HG02798 (cell line): Measurements from ENCODE around the gene CREBBP.

Source experiments
- ATAC-seq: cut with Tn5 transposase; IDR thresholded peaks from one replicate; pipeline ENCODE4 v1.9.1; 2021; ENCODE audit warnings: mild to moderate bottlenecking; ENCODE audit not compliant: unreplicated experiment, poor library complexity

The CREBBP gene

DNA sequence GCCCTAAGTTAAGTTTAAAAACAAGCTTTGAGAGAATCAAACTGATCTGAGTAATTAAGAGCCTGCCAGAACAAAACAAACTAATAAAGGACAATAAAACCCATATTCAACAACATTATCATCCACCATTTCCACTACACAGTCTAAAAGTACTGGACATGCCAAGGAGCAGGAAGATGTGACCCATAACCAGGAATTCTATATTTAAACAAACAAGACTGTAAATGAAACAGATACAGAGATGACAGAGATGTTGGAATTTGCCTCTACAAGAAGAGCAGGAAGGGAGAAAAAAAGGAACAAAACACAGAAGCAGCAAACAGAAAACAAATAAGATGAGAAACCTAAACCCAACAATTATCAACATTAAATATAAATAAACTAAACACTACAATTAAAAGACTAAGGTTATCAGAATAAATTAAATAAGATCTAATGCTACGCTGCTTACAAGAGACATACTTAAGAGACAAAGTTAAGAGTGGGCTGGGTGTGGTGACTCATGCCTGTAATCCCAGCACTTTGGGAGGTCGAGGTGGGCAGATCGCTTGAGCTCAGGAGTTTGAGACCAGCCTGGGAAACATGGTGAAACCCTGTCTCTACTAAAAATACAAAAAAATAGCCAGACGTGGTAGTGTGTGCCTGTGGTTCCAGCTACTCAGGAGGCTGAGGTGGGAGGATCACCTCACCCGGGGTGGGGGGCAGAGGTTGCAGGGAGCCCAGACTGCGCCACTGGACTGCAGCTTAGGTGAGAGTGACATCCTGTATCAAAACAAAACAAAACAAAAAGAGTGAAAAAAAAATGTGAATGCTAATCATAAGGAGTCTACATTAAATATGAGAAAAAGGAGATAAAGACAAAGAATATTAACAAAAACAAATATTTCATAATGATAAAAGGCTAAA, 50.6 kb downstream of the CREBBP start:
- ATAC-seq = no peak

DNA sequence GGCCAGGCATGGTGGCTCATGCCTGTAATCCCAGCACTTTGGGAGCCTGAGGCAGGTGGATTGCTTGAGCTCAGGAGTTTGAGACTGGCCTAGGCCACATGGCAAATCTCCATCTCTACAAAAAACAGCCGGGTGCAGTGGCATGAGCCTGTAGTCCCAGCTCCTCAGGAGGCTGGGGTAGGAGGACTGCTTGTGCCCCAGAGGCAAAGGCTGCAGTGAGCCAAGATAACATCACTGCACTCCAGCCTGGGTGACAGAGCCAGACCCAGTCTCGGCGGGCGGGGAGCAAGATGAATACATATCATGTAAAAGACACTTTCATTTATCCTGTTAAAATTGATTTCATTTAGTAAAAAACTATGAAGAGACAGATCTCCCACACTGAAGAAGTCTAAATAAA, 54.6 kb downstream of the CREBBP start:
- no peak for ATAC-seq

DNA sequence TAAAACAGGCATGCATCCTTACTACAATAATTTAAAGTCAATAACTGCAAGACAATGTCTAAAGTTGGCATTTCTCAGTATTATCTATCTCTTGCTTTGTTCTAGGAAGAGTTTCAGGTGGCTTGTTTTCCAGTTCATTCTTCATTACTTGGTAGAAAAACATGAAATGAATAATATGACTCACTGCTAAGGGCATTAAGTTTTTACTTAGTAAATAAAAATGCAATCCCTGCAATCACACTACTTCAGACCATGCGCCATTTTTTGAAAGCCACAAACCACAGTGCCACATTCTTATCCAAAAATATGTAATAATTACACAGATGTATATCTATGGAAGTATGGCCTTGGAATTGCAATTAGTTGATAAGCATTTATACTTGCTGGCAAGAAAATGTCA, 55.4 kb downstream of the CREBBP start:
- no peak for ATAC-seq

DNA sequence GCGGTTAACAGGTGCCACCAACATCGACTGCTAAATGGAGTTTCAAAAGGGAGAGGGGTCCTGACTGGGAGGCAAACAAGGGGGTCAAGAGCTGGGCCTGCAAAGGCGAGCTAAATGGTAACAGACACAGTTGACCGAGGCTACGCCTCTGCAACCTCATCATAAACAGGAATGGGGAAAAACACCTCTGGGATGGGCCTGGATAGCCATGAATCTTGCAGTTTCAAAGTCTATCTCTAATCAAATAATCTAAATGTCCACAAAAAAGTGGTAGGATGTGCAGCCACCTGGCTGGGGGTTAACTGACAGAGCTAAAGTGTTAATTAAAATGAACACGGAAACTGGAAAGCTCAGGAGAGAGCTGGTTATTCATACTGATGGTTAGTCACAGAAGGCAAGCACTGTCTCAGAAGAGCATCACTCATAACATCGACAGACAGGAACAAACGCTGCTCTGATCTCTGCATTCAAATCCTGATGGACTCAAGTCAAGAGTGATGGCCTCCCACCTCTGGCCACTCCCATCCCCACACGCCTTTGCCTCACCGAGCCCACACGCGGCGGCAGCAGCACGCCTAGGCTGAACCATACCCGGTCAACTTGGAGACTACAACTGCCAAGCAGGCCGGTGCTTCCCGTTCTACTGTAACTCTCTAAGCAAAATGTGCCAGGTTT, 56.3 kb downstream of the CREBBP start:
- no peak for ATAC-seq

DNA sequence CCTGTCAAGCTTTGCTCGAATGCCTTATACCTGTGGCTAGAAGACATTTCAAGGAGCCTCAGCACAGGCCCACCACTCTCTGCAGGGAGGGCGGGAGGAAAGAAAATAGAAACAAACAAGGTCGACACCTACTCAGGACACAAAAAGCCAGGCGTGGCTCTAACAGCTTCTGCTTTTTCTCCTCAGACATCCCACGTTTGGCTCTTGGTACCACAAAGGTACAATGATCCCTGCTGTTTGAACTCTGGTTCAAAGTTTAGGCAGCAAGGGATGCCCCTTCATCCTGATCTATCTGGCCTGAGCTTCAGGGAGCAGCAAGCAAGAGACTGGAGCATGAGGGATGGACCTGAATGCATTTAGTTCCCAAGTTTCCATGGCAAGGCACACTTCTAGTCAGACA, 57.1 kb downstream of the CREBBP start:
- ATAC-seq = no peak

DNA sequence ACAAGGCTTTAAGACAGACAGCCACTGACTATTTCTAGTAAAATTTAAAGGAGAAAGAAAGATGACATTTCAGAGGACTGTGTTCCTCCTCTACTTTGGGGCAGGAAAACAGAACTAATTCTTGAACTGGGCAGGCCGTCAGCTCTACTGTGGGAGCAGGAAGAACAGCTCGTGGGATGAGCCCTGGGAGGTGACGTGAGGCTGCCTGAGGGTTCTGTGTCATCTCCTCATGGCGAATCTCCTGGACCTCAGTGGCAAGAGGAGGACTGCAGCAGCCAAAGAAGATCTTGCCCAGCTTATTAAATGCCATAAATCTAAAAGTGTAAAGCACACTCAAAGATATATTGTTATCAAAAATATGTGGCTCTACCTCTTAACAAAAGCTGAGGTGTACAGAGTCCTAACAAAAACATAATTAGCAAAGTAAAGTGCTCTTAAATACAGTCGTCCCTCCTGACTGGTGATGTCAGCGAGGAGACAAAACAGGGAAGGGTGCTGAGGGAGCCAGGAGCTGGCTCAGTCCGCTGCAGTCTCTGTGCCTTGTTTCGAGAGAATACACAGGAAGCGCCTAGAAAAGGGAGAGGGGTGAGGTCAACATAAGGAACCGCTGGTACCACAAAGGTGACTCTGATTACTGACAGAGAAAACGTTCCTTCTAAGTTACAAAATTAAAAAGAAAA, 58.0 kb downstream of the CREBBP start:
- no peak for ATAC-seq

DNA sequence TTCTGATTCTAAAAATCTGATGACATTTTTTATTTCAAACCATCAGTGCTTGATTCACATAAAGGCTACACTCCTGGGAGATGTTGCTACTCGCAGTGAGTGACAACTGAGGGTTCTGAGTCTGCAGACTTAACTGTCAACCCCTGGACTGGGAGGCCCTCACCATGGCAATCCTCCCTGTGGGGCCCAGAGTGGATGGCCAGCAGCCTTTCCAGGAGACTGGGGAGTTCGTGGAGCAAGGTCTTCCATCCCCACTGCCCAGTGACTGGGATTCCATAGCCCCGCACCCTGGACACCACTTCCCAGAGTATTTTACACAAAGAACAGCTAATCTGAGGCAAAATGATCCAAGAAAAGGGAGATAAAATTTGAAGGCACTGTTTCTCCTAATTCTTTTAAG, 59.3 kb downstream of the CREBBP start:
- ATAC-seq = no peak

DNA sequence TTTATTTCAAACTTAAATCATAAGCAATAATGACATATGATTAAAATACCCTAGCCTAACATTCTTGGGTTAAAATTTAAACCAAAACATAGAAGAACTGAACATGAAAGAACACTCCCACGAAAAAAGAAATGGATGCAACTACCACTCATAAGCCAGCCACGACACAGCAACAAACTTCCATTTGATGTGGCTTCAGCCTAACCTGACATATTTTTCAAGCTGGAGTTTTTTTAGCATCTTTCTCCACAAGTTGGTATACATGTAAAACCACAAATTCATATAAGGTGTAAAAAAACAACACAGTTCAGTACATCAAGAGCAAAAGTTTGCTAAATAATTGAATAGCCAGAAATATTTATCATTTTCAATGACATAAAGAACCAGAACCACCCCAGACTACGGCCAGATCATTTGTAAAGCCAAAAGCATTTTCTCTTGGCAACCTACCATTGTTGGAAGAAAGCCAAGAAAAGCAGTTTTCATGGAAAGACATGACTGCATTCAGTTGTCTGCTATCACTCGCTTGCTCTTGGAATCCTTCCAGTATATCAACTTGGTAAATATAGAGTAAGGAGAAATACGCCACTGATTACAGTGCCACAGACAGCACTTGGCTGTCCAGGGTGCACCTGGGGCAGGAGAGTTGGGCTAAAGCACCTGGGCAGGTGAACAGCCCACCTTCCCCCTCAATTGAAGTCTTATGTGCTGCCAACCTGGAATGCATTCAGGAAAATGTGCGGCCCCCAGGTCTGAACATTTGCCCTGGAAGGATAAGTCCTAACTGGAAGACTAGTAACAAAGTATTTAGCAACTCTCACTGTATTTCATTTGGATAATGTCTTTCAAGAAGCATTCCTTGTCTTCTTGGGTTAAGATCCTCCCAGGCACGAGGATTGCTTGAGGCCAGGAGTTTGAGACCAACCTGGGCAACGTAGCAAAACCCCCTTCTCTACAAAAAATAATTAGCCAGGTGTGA, 60.5 kb downstream of the CREBBP start:
- no peak for ATAC-seq

DNA sequence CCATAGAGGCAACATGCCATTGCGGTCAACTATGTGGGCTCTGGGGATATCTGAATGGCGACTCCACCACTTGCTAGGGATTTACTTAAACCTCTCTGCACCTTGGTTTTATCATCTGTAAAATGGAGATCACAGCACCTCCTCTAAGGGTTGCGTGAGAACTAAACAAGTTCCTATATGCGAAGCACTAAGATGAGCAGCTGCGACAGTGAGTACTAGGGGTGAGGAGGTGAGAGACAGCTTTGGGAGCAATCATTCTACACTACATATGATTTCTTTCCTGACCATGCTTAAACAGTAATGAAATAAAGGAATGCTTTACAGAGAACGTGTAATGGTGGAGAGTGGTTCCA, 61.4 kb downstream of the CREBBP start:
- no peak for ATAC-seq

DNA sequence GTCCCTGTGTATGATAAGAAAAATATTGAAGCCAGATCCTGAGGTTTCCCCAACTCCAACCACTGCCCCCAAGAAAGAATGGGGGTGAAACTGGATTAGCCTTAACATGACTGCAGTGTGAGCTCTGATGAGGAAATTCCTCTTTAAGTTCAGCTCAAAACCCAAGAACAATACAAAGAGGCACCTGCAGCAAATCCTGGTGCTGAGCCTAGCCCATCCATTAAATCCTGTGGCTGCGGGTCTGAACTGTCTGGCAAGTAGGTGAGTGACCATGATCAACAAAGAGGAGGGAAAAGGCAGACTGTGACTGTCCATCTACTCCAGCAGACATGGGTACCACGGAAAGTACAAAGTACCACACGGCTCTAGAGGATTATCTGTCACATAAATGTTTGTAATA, 64.2 kb downstream of the CREBBP start:
- ATAC-seq = no peak

DNA sequence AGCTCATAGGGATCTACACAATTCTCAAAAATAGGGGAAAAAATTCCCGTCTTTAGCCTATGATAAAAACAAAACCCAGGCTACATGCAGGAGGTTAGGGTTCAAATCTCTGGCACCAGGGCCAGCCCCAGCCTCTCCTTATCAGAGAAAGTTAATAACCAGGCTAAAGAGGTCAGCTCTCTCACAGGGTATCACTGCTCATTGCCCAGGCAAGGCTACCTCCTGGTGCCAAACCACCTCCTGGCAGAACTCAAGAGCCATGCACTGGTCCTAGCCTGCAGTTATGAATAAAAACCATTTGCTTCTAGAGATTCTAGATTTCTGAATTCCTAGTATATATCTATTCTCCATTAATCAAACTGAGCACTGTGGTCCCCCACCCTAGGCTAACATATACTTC, 65.8 kb downstream of the CREBBP start:
- ATAC-seq = no peak

DNA sequence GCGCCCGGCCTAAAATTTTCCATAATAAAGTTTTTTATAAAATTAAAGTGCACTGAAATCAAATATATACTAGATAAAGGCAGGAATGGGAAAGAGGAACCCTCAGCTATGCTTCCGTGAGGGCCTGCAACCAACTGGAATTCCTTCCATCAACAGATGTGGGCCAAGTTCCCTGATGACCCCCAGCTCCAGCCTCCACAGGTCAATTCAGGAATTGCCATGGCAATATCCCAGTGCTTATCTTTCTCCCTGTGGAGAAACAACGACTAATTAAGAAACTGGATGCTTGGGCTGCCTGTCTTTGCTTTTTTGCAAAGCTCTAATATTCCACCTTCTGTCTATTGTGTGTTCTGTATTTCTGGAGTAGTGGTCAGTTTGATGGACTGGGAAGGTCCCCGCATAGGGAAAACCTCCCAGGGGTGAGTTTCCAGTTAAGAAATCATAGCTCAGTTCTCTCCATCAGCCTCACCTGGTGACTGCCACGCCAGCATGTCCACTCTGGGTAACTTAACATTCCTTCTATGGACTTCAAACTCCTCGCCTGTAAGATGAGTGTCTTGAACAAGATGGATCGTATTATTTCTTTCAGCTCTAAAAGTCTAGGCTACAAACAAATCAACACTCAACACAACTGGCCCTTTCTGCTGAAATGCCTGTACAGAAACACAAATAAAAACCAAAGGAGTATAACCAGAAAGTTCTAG, 67.9 kb downstream of the CREBBP start:
- no peak for ATAC-seq

DNA sequence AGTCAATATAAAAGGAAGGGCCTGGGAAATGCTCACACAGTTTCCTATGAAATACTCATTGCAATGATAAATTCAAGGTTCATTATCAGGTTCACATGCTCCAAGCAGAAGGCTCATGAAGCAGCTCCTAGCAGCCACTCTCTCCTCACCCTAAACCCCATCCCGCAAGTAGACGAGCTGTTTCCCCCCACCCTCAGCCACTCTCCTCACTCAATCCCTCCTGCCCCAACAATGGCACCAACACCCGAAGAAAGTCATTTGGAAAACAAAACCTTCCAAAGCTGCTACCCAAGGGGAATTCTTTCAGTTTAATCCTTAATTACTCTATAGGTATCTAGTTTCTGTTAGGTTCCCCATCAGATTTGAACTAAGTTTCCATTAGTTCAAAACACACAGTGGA, 69.7 kb downstream of the CREBBP start:
- no peak for ATAC-seq

DNA sequence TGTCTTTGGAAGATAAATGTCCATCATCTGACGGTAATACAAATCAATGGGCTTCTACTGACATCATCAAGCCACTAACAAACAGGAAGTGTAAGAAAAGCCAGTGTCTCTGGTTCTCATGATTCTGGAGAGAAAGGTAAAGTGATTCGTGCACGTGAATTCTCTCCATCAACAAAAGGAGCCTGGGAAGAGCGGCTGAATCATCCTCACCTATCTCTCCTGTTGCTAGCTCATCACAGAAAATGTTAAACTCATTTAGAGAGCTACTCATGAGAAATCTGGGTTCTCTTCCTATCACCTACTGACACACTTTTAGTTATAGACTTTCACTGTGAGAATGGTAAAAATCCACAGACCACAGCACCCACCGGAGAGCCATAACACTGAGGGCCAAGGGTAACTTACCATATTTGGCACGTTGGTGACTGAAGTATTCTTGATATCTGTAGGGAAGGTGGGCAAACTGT, 70.3 kb downstream of the CREBBP start:
- ATAC-seq = no peak

DNA sequence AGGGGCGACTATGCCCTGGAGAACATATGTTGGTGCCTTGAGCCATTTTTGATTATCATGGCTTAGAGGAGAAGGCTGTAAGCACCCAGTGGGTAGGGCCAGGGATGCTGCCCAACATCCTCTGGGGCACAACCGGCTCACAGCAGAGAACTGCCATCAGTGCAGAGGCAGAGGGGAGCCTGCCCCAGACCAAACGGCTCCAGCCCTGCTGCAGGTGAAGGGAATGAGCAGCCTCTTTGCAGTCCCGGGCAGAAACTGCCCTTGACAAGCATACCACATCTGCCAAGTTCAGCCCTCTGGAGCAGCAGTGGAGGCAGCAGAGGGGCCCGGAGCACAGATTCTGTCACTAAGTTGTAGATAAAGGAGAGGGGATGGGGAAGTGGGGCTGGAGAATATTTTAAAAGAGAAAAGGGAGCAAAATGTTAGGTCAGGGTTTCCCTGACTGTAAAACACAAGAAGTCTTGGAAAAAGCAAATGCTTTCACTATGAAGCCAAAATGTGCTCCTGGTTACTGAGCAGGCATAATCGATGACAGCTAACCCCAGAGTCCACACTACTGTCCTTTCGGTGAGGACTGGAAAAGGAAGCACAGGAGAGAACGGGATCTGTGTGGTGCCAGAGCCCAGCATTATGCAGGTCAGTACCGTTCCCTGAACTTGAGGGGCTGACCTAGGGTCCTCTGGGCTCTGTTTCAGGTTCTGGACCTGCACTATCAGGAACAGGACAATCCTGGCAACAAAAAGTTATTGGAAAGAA, 72.0 kb downstream of the CREBBP start:
- no peak for ATAC-seq

DNA sequence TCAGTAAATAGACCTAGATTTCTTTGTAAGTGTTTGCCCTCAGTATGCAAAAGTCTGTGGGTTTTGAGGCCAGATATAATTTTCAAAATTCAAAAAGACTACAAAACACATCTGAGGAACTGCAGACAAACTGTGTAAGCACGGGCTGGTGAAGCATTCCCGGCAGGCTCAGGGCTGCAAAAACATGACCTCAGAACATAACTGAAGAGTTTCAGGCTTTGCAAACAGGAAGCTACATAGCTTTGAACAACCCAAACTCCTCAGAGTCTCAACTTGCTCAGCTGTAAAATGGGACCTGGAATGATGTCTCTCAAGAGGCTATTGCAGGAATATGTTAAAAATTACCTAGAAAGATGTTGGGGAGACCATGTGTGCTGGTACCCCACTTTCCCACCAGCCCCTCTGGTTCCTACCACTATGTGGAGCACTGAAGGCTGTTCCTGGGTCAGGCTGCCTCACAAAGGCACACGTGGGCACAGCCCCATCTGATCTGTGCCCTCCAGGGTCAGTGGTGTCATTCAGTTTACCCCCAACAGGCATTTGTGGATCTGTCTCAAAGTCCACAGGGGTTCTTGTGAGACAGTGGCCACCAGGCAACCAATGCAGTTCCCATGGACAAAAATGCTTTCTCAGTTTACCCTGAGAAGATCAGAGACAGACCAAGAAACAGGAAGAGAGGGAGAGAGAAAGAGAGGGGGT, 72.9 kb downstream of the CREBBP start:
- ATAC-seq = no peak

DNA sequence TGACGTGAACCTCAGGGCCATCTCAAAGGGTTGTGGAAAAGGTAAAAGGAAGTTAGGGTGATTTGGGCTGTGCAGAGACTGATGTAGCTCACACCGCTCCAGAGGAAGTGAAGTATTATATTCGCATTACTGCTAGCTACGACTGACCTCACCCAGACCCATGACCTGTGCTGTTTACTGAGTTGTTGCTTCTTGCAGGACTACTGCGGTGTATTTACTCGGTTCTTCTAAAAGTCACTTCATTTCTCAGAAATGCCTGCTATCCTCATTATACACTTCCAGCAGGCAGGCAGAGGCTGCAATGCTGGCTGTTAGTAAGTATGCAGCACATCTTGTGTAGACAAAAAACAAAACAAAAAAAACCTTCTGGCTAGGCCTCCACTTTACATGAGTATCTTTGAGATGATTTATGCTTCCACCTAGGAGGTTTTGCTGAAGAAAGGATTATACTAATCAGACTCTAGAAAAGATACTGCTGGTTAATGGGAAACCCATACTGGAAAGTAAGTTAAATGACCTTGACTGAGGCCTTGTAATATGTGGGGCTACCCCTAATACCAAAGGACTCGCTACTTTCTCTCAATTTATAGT, 76.0 kb downstream of the CREBBP start:
- no peak for ATAC-seq
